ENCODE results near the gene GABRD. TPM values are rescaled to one million over a fixed set of nuclear protein-coding genes. Genes with fewer than 3 reads are reported as not detected.

The GABRD gene
- total RNA-seq, 8 experiments from 2014 or later: 0.16 to 2.7 (median 0.46) TPM; not detected in 1

DNA sequence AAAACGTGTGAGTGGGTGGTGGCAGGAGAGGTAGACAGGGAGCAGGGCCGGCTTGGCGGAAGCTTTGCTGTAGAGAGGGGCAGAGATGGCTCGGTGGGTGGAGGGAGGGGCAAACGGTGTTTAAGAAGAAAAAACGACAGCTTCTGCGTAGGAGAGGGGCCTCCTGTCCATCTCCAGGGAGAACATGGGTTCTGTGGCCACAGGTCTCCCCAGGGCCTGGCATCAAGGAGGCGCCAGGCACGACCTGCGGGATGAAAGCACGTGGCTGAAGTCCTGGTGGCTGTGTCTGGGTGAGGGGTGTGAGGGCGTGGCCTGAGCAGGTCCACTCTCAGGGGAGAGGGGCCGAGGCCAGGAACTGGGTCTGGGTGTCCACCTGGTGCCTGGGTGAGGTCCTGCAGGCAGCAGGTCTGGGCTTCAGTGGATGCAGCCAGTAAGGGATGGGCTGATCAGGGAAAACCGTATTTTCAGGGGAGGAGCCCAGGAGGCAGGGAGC, 30.1 kb downstream of the GABRD start:
- in situ Hi-C loops (cut with MboI; ENCODE audit: low pct_unique_long_range_greater_than_20kb in 2 of 9, low sequenced_read_pairs in 9 of 9, unreplicated experiment in 9 of 9): loop anchor here in 1 of 9 experiments (10.0 kb wide), 1 partner anchor 84 kb away; no protein-coding TSS in a partner anchor

GRCh38 chr1:2049718-2050431, 30.7 kb downstream of the GABRD start, which contains the start of gene PRKCZ:
Gene PRKCZ (plus strand): TSS chr1:2050411. CDS start chr1:2050631, 220 bp downstream.
- H3K4me1 ChIP-seq (replicated peaks in 1 of 2): peaks cover 3 to 10% of the 10 kb centered on the region in 2 donors
- 0 to 3% (median 2%) methylated on average over 2 to 10 of the region's 83 CpGs; no CpG with 5 or more reads in 7 of the 10 experiments for WGBS, 10 experiments
- H3K27ac ChIP-seq: no peak within 1 kb of the TSS
- peak within 1 kb of the TSS; percentile 37 to 60 (median 44) for H3K4me3 ChIP-seq
- in situ Hi-C loops (cut with MboI; ENCODE audit: low pct_unique_long_range_greater_than_20kb in 2 of 9, low sequenced_read_pairs in 9 of 9, unreplicated experiment in 9 of 9): loop anchor here in 1 of 9 experiments (10.0 kb wide), 1 partner anchor 85 kb away; no protein-coding TSS in a partner anchor
- ATAC-seq (replicated peaks in 6 of 8): peak in 6 of 8 experiments; percentile 71 to 89 (median 86)

More for the DNA sequence above, 30.1 kb downstream of the GABRD start:
- WGBS, 10 experiments: 0 to 80% (median 26%) methylated on average over 1 to 6 of the region's 14 CpGs; no CpG with 5 or more reads in 2 of the 10 experiments
- Histone ChIP-seq H3K27ac (no peak overlapping the region), H3K4me3 (peak overlapping the region in 3 of 5 donors; percentile 43 to 60 (median 58)), H3K4me1 (replicated peaks in 1 of 2) (peaks cover 3 to 15% of the 10 kb centered on the region in 2 donors)
- ATAC-seq (replicated peaks in 6 of 8): peak in 2 of 8 experiments; percentile 6 to 12

- no CpG with 5 or more reads among the region's 51 CpGs for WGBS, 10 experiments
- ATAC-seq (replicated peaks in 6 of 8): peak in 4 of 8 experiments; percentile 27 to 57 (median 52)
- H3K4me3 ChIP-seq: peak overlapping the region; percentile 37 to 60 (median 44)
- in situ Hi-C loops (cut with MboI; ENCODE audit: low pct_unique_long_range_greater_than_20kb in 2 of 9, low sequenced_read_pairs in 9 of 9, unreplicated experiment in 9 of 9): no loop called here
- H3K4me1 ChIP-seq (replicated peaks in 1 of 2): peaks cover 3 to 7% of the 10 kb centered on the region in 2 donors
- no peak overlapping the region for H3K27ac ChIP-seq
Measured at GRCh38 chr1:2050461-2050792, 31.3 kb downstream of the GABRD start.

- 2 to 50% (median 12%) methylated on average over 1 to 25 of the region's 84 CpGs; no CpG with 5 or more reads in 6 of the 10 experiments for WGBS, 10 experiments
- peaks cover 3 to 7% of the 10 kb centered on the region in 2 donors for H3K4me1 ChIP-seq (replicated peaks in 1 of 2)
- H3K27ac ChIP-seq: no peak overlapping the region
- in situ Hi-C loops (cut with MboI; ENCODE audit: low pct_unique_long_range_greater_than_20kb in 2 of 9, low sequenced_read_pairs in 9 of 9, unreplicated experiment in 9 of 9): no loop called here
- peak in 1 of 8 experiments; percentile 9 for ATAC-seq (replicated peaks in 6 of 8)
- H3K4me3 ChIP-seq: peak overlapping the region; percentile 37 to 60 (median 44)
Measured at GRCh38 chr1:2050793-2051682, 31.9 kb downstream of the GABRD start.

DNA sequence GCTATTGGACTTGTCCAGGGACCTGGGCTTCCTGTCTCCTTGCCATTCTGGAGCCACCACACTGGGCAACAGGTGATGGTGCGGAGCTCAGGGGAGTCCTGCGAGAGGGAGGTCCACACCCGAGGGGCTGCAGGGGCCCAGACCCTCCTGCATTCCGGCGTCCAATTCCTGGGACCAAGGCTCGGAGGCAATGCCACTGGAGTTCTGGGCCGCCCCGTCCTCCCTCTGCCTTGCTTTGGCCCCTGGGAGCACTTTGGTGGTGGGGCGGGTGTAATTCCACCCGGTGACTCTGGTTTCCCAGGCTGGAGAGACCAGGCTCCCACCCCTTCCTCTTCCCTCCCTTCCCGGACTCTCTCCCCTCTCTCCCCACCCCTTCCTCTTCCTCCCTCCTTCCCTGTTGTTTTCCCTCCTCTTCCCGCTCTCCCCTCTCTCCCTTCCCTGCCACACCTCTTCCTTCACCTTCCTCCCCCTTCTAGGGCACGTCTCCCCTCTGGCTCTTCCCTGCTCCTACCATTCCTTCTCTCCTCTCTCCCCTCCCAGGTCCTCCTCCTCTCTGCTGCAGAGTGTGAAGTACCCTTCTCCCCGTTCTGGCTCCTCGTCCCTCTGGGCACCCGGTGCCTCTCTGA, 33.0 kb downstream of the GABRD start:
- no peak overlapping the region for H3K4me3 ChIP-seq
- peaks cover 3 to 5% of the 10 kb centered on the region in 2 donors for H3K4me1 ChIP-seq (replicated peaks in 1 of 2)
- no peak for ATAC-seq (replicated peaks in 6 of 8)
- H3K27ac ChIP-seq: no peak overlapping the region
- WGBS, 10 experiments: 20 to 55% (median 39%) methylated on average over 1 to 4 of the region's 16 CpGs; no CpG with 5 or more reads in 6 of the 10 experiments
- in situ Hi-C loops (cut with MboI; ENCODE audit: low pct_unique_long_range_greater_than_20kb in 2 of 9, low sequenced_read_pairs in 9 of 9, unreplicated experiment in 9 of 9): no loop called here

- no peak for ATAC-seq (replicated peaks in 6 of 8)
- in situ Hi-C loops (cut with MboI; ENCODE audit: low pct_unique_long_range_greater_than_20kb in 2 of 9, low sequenced_read_pairs in 9 of 9, unreplicated experiment in 9 of 9): no loop called here
- Histone ChIP-seq H3K27ac (no peak overlapping the region), H3K4me1 (replicated peaks in 1 of 2) (no peaks in the 10 kb centered on the region), H3K4me3 (no peak overlapping the region)
- WGBS, 10 experiments: 60 to 100% (median 80%) methylated on average over 1 to 6 of the region's 10 CpGs; no CpG with 5 or more reads in 4 of the 10 experiments
Measured at GRCh38 chr1:2052756-2053155, 33.6 kb downstream of the GABRD start.

DNA sequence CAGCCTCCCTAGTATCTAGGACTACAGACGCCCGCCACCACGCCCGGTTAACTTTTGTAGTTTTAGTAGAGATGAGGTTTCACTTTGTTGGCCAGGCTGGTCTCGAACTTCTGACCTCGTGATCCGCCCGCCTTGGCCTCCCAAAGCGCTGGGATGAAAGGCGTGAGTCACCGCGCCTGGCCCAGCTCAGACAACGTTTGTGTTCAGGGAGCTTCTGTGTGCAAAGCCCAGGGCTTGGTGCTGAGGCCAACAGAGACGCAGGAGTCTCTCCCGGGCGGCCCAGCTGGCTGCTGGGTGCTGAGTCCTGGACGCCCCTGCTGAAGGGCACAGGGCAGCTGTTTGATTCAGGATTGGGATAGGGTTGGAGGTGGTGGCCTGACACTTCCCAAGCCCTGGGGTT, 34.1 kb downstream of the GABRD start:
- ATAC-seq (replicated peaks in 6 of 8): peak in 1 of 8 experiments; percentile 52
- Histone ChIP-seq H3K27ac (no peak overlapping the region), H3K4me1 (replicated peaks in 1 of 2) (no peaks in the 10 kb centered on the region), H3K4me3 (no peak overlapping the region)
- WGBS, 10 experiments: 40 to 89% (median 79%) methylated on average over 3 to 15 of the region's 17 CpGs; no CpG with 5 or more reads in 4 of the 10 experiments
- in situ Hi-C loops (cut with MboI; ENCODE audit: low pct_unique_long_range_greater_than_20kb in 2 of 9, low sequenced_read_pairs in 9 of 9, unreplicated experiment in 9 of 9): no loop called here

DNA sequence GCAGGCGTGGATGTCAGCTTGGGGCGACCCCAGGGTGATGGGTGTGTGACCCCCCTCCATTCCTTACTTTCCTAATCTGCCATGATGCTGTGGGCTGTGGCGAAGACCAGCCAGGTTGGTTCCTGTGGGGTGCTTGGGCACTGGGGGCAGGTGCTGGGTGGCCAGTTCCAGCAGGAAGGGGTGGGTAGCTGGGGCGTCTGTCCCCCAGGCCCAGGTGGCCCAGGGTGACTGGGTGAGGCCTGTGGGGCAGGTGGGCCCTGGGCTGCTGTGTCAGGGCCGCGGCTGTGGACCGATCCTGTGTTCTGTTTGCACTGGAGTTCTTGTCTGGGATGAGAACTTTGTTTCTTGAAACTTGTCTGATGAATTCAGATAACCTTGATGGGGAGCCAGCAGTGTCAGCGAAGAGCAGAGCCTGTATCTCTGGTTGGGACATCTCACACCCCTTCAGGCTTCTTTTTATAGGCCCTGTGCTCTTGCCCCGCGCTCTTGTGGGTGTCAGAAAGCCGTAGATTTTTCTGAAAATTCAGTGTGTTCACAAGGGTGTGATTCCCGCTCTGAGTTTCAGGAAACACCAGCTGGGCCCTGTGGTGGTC, 34.7 kb downstream of the GABRD start:
- ATAC-seq (replicated peaks in 6 of 8): no peak
- Histone ChIP-seq H3K4me3 (no peak overlapping the region), H3K27ac (no peak overlapping the region), H3K4me1 (replicated peaks in 1 of 2) (no peaks in the 10 kb centered on the region)
- 0 to 94% (median 84%) methylated on average over 1 to 11 of the region's 12 CpGs; no CpG with 5 or more reads in 3 of the 10 experiments for WGBS, 10 experiments
- in situ Hi-C loops (cut with MboI; ENCODE audit: low pct_unique_long_range_greater_than_20kb in 2 of 9, low sequenced_read_pairs in 9 of 9, unreplicated experiment in 9 of 9): no loop called here

GRCh38 chr1:2054560-2054959, 35.4 kb downstream of the GABRD start:
- 60 to 100% (median 88%) methylated on average over 1 to 18 of the region's 22 CpGs; no CpG with 5 or more reads in 3 of the 10 experiments for WGBS, 10 experiments
- no peak for ATAC-seq (replicated peaks in 6 of 8)
- Histone ChIP-seq H3K4me1 (replicated peaks in 1 of 2) (no peaks in the 10 kb centered on the region), H3K27ac (no peak overlapping the region), H3K4me3 (no peak overlapping the region)
- in situ Hi-C loops (cut with MboI; ENCODE audit: low pct_unique_long_range_greater_than_20kb in 2 of 9, low sequenced_read_pairs in 9 of 9, unreplicated experiment in 9 of 9): no loop called here

GRCh38 chr1:2055911-2056575, 36.9 kb downstream of the GABRD start:
- in situ Hi-C loops (cut with MboI; ENCODE audit: low pct_unique_long_range_greater_than_20kb in 2 of 9, low sequenced_read_pairs in 9 of 9, unreplicated experiment in 9 of 9): no loop called here
- H3K4me1 ChIP-seq (replicated peaks in 1 of 2): no peaks in the 10 kb centered on the region
- ATAC-seq (replicated peaks in 6 of 8): peak in 1 of 8 experiments; percentile 9
- WGBS, 10 experiments: 40 to 100% (median 83%) methylated on average over 1 to 13 of the region's 29 CpGs; no CpG with 5 or more reads in 3 of the 10 experiments
- no peak overlapping the region for H3K4me3 ChIP-seq
- H3K27ac ChIP-seq: no peak overlapping the region

DNA sequence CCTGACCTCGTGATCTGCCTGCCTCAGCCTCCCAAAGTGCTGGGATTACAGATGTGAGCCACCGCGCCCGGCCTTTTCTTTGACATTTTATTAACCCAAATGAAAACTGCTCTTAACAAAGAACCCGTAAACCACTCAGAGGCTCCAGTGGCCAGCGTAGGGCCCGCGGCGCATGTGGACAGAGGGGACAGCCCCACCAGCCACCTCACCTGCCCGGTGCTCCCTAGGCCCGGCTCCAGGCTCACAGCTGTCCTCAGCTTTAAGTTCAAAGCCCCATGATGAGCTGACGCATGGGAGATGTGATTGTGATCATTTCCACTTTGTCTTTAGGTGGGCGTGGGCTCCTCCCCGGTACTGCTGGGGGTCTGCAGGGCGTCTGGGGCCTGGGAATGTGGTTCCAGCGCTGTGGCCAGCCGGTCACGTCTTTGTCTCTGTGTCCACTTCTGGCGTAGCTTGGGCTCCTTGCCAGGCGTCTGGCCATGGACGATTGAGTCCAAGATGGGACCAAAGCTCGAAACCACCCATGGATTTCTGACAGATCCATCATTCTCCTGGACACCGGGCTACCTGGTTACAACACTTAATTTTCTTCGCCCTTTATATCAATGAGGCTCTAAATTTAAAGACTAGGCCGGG, 37.9 kb downstream of the GABRD start:
- ATAC-seq (replicated peaks in 6 of 8): no peak
- in situ Hi-C loops (cut with MboI; ENCODE audit: low pct_unique_long_range_greater_than_20kb in 2 of 9, low sequenced_read_pairs in 9 of 9, unreplicated experiment in 9 of 9): no loop called here
- 65 to 93% (median 93%) methylated on average over 6 to 19 of the region's 25 CpGs; no CpG with 5 or more reads in 5 of the 10 experiments for WGBS, 10 experiments
- Histone ChIP-seq H3K4me3 (no peak overlapping the region), H3K27ac (no peak overlapping the region), H3K4me1 (replicated peaks in 1 of 2) (no peaks in the 10 kb centered on the region)

Measured in motor neuron (in vitro differentiated cells).